K562 (cell line): ENCODE measurements around the gene ZBTB44. TPM values are rescaled to one million over a fixed set of nuclear protein-coding genes. Genes with fewer than 3 reads are reported as not detected.

Source experiments
- ASH1L ChIP-seq: fragments of 450-650 bp; IDR thresholded peaks from 2 replicates; pipeline ENCODE4 v1.6.1; 2018; ENCODE audit warnings: borderline replicate concordance, mild to moderate bottlenecking, low read depth; ENCODE audit not compliant: partially characterized antibody
- CAMTA2 ChIP-seq: fragments of 250-450 bp; sonication (Bioruptor Pico); conservative IDR thresholded peaks from 2 replicates; pipeline ENCODE4 v1.5.1; 2022
- DNMT1 ChIP-seq: fragments of 450-650 bp; IDR thresholded peaks from 2 replicates; pipeline ENCODE4 v1.6.1; 2016; ENCODE audit warnings: antibody characterized with exemption, mild to moderate bottlenecking
- GMEB1 ChIP-seq: fragments of 250-450 bp; sonication (Bioruptor Pico); IDR thresholded peaks from 2 replicates; pipeline ENCODE4 v1.4.0; 2020; ENCODE audit warnings: mild to moderate bottlenecking
- HNRNPL ChIP-seq: fragments of 200-400 bp; formaldehyde crosslinking; IDR thresholded peaks from 2 replicates; pipeline ENCODE4 v1.6.1; 2017; ENCODE audit warnings: low read depth, mild to moderate bottlenecking, low read length
- MECOM ChIP-seq: fragments of 250-450 bp; sonication (Bioruptor Pico); IDR thresholded peaks from 2 replicates; pipeline ENCODE4 v1.8.0; 2022; ENCODE audit warnings: inconsistent platforms
- NFIC ChIP-seq: fragments of 450-650 bp; IDR thresholded peaks from 2 replicates; pipeline ENCODE4 v1.6.1; 2017; ENCODE audit warnings: mild to moderate bottlenecking, inconsistent platforms
- PATZ1 ChIP-seq: fragments of 250-450 bp; sonication (Bioruptor Pico); IDR thresholded peaks from 2 replicates; pipeline ENCODE4 v1.5.0; 2020; ENCODE audit warnings: mild to moderate bottlenecking, borderline replicate concordance
- POLR3G ChIP-seq: IDR thresholded peaks from 2 replicates; pipeline ENCODE4 v1.6.1; 2011; ENCODE audit not compliant: insufficient read length, insufficient replicate concordance; ENCODE audit errors: extremely low read depth
- RERE ChIP-seq: sonication (generic); formaldehyde crosslinking; IDR thresholded peaks from 2 replicates; pipeline ENCODE4 v1.8.0; 2023; ENCODE audit warnings: missing genetic modification reagents, mild to moderate bottlenecking, borderline replicate concordance
- SLC30A9 ChIP-seq: fragments of 250-450 bp; sonication (Bioruptor Pico); IDR thresholded peaks from 2 replicates; pipeline ENCODE4 v1.8.0; 2022; ENCODE audit warnings: mild to moderate bottlenecking, moderate library complexity
- SREBF1 ChIP-seq: fragments of 150-350 bp; IDR thresholded peaks from 2 replicates; pipeline ENCODE4 v1.6.1; 2014; ENCODE audit warnings: antibody characterized with exemption, low read depth, low read length, borderline replicate concordance
- ZNF408 ChIP-seq: fragments of 250-450 bp; sonication (Bioruptor Pico); IDR thresholded peaks from 2 replicates; pipeline ENCODE4 v1.4.0; 2020; ENCODE audit warnings: low read depth, mild to moderate bottlenecking, moderate library complexity
- ZNF41 ChIP-seq: fragments of 250-450 bp; sonication (Bioruptor Pico); conservative IDR thresholded peaks from 2 replicates; pipeline ENCODE4 v1.4.0; 2020; ENCODE audit warnings: mild to moderate bottlenecking
- ZNF75A ChIP-seq: fragments of 450-650 bp; formaldehyde crosslinking; IDR thresholded peaks from 2 replicates; pipeline ENCODE4 v1.4.0; 2020; ENCODE audit warnings: mild to moderate bottlenecking
- polyA plus RNA-seq, 8 experiments: library from polyadenylated mRNA; depleted of rRNA in 4 of 8; stranded (reverse) in 5 of 8; unstranded in 3 of 8; fragments of >200 nt; fragmentation: Nextera tagmentation in 2 of 8; fragmentation: Illumina TruSeq in 1 of 8; extraction: Ambion mirVana in 2 of 8; extraction: Trizol in 1 of 8; gene quantifications; 2 replicates each; pipeline versions ENCODE4 v1.2.1 to v1.2.3, GENCODE V29; 2011 to 2014; ENCODE audit warnings: inconsistent platforms in 1 of 8, missing spikeins in 1 of 8
- total RNA-seq, 7 experiments: library from RNA; depleted of rRNA in 6 of 7; stranded (reverse); fragments of >200 nt in 6 of 7; fragmentation: Illumina TruSeq in 2 of 7; extraction: Trizol in 2 of 7; gene quantifications; 2 replicates each; pipeline versions ENCODE4 v1.2.1 to v1.2.3, GENCODE V29; 2011 to 2021; ENCODE audit warnings: low replicate concordance in 1 of 7
- TF ChIP-seq, protein P1 (sequence below), 2 experiments: IDR thresholded peaks; 2 replicates each; pipeline ENCODE4 v1.6.1; 2012; ENCODE audit warnings: improper control_type of control experiment in 2 of 2, low read depth in 2 of 2, low read length in 2 of 2, borderline replicate concordance in 1 of 2

The ZBTB44 gene
- total and polyA plus RNA-seq, 9 of the 15 experiments (the other 6 are each of a cell fraction or from before 2014, with no cell fraction given) = 4.7 to 27.1 (median 17.3) TPM

- TF ChIP-seq RERE (CRISPR knock-in tag) (no peak), SREBF1 (no peak), ZNF75A (CRISPR knock-in tag) (no peak), POLR3G (no peak), CAMTA2 (CRISPR knock-in tag) (no peak), PATZ1 (CRISPR knock-in tag) (no peak), NFIC (peak; percentile 54), SLC30A9 (CRISPR knock-in tag) (no peak), HNRNPL (no peak), MECOM (CRISPR knock-in tag) (no peak), ASH1L (no peak), DNMT1 (no peak), ZNF408 (CRISPR knock-in tag) (no peak), GMEB1 (CRISPR knock-in tag) (no peak), ZNF41 (CRISPR knock-in tag) (no peak)
- TF ChIP-seq, protein P1, sequence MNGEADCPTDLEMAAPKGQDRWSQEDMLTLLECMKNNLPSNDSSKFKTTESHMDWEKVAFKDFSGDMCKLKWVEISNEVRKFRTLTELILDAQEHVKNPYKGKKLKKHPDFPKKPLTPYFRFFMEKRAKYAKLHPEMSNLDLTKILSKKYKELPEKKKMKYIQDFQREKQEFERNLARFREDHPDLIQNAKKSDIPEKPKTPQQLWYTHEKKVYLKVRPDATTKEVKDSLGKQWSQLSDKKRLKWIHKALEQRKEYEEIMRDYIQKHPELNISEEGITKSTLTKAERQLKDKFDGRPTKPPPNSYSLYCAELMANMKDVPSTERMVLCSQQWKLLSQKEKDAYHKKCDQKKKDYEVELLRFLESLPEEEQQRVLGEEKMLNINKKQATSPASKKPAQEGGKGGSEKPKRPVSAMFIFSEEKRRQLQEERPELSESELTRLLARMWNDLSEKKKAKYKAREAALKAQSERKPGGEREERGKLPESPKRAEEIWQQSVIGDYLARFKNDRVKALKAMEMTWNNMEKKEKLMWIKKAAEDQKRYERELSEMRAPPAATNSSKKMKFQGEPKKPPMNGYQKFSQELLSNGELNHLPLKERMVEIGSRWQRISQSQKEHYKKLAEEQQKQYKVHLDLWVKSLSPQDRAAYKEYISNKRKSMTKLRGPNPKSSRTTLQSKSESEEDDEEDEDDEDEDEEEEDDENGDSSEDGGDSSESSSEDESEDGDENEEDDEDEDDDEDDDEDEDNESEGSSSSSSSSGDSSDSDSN (IDR thresholded peaks at IDR 0.05; ENCODE audit: borderline replicate concordance in 1 of 2, low read depth in 2 of 2, low read length in 2 of 2) = no peak
Measured at GRCh38 chr11:130314750-130315285, at the start of gene ZBTB44 (continued).
